Osteocyte (in vitro differentiated cells): ENCODE measurements around the gene KIF1A. TPM values are rescaled to one million over a fixed set of nuclear protein-coding genes. Genes with fewer than 3 reads are reported as not detected.

Experiments used
- DNase-seq: peaks from one replicate; pipeline ENCODE4 v3.0.0; 2021; ENCODE audit warnings: mixed read lengths; ENCODE audit not compliant: unreplicated experiment; ENCODE audit errors: extremely low spot score
- H3K27ac Mint-ChIP-seq: one replicate; pipeline ENCODE4 v1.8.0; 2021; ENCODE audit warnings: mild to moderate bottlenecking, mixed read lengths; ENCODE audit not compliant: unreplicated experiment
- H3K27me3 Mint-ChIP-seq: one replicate; pipeline ENCODE4 v1.8.0; 2021; ENCODE audit warnings: mixed read lengths; ENCODE audit not compliant: unreplicated experiment
- H3K36me3 Mint-ChIP-seq: one replicate; pipeline ENCODE4 v1.8.0; 2021; ENCODE audit warnings: mixed read lengths; ENCODE audit not compliant: unreplicated experiment
- H3K4me1 Mint-ChIP-seq: one replicate; pipeline ENCODE4 v1.8.0; 2021; ENCODE audit warnings: mixed read lengths; ENCODE audit not compliant: unreplicated experiment
- H3K4me3 Mint-ChIP-seq: one replicate; pipeline ENCODE4 v1.8.0; 2021; ENCODE audit warnings: mild to moderate bottlenecking, moderate library complexity, mixed read lengths; ENCODE audit not compliant: unreplicated experiment
- H3K9me3 Mint-ChIP-seq: one replicate; pipeline ENCODE4 v1.8.0; 2021; ENCODE audit warnings: mixed read lengths; ENCODE audit not compliant: unreplicated experiment
- total RNA-seq: library from RNA; stranded (reverse); gene quantifications from 2 replicates; pipeline ENCODE4 v1.2.1, GENCODE V29; 2021
- TF ChIP-seq, protein P1 (sequence below): fragments of 200-600 bp; sonication (generic); IDR thresholded peaks from 2 replicates; pipeline ENCODE4 v1.5.0; 2021; ENCODE audit warnings: antibody characterized with exemption, mild to moderate bottlenecking, moderate library complexity

KIF1A gene
- total RNA-seq, 1 donor from 2014 or later = 5.6 TPM

DNA sequence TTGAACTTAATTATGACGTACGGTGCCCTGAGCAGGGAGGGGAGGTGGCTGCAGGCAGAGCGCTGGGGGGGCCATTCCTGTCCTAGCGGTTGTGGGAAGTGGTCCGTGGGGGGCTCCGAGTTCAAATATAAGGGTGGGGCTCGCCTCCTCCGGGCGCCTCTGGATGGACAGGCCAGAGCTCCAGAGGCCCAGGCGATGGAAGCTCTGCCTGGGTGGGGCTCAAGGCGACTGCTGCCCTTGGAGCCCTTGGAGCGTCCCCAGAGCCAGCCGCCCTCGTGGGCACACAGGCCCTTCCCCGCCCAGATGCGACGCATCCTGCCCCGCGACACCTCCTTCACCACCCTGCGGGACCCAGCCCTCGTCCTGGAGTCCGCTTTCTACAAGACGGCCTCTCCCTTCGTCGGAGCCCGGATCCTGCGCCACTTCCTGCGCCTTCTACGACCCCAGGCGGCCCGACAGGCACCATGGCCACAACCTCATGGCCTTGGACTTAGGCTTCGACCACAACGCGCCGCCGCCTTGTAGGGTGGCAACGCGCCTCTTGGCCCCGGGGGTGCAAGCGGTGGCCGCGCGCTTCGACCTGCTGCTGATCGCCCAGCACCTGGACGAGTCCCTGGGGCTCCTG, 147.8 kb downstream of the KIF1A start:
- no peak overlapping the region for H3K27ac Mint-ChIP-seq
- TF ChIP-seq, protein P1, sequence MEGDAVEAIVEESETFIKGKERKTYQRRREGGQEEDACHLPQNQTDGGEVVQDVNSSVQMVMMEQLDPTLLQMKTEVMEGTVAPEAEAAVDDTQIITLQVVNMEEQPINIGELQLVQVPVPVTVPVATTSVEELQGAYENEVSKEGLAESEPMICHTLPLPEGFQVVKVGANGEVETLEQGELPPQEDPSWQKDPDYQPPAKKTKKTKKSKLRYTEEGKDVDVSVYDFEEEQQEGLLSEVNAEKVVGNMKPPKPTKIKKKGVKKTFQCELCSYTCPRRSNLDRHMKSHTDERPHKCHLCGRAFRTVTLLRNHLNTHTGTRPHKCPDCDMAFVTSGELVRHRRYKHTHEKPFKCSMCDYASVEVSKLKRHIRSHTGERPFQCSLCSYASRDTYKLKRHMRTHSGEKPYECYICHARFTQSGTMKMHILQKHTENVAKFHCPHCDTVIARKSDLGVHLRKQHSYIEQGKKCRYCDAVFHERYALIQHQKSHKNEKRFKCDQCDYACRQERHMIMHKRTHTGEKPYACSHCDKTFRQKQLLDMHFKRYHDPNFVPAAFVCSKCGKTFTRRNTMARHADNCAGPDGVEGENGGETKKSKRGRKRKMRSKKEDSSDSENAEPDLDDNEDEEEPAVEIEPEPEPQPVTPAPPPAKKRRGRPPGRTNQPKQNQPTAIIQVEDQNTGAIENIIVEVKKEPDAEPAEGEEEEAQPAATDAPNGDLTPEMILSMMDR = no peak
- no peaks in the 10 kb centered on the region for H3K4me1 Mint-ChIP-seq
- H3K9me3 Mint-ChIP-seq = no peaks in the 10 kb centered on the region
- no peaks in the 10 kb centered on the region for H3K36me3 Mint-ChIP-seq
- H3K27me3 Mint-ChIP-seq = peaks cover 39% of the 10 kb centered on the region
- DNase-seq = no peak
- H3K4me3 Mint-ChIP-seq = no peak overlapping the region

DNA sequence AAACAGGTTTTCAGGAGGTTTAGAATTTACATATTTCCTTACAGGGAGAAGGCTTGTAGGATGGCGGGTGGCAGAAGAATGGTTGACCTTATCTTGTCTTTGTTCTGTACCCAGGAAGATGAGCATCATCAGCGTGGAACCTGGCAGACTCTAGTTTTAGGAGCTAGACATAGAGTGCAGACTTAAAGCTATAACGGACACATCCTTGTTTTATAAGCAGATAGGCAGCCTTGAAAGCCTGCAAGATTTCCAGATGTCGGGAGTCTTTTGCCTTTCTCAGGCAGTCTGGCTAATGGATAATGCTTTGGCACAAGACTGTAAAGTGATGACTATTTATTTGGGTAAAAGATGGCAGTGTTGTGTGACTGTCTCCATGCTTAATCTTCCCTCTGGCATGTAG, 149.1 kb downstream of the KIF1A start:
- Mint-ChIP-seq H3K36me3 (peaks cover 2% of the 10 kb centered on the region), H3K9me3 (no peaks in the 10 kb centered on the region), H3K4me1 (no peaks in the 10 kb centered on the region), H3K4me3 (no peak overlapping the region), H3K27me3 (peaks cover 52% of the 10 kb centered on the region), H3K27ac (no peak overlapping the region)
- TF ChIP-seq, protein P1 = no peak
- DNase-seq = no peak

DNA sequence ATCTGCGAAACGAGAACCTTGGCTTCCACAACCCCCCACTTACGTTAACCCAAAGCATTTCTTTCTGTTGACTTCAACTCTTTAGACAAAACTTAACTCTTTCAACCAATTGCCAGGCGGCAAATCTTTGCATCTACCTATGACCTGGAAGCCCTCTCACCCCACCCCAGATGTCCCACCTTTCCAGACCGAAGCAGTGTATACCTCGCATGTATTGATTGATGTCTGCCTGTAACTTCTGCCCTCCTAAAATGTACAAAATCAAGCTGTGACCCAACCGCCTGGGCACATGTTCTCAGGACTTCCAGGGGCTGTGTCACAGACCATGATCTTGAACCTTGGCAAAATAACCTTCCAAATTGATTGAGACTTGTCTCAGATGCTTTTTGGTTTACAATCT, 149.6 kb downstream of the KIF1A start:
- peak; percentile 25 for DNase-seq
- Mint-ChIP-seq H3K9me3 (no peaks in the 10 kb centered on the region), H3K27ac (no peak overlapping the region), H3K36me3 (peaks cover 2% of the 10 kb centered on the region), H3K4me3 (no peak overlapping the region), H3K4me1 (no peaks in the 10 kb centered on the region), H3K27me3 (peaks cover 55% of the 10 kb centered on the region)
- TF ChIP-seq, protein P1 = no peak

DNA sequence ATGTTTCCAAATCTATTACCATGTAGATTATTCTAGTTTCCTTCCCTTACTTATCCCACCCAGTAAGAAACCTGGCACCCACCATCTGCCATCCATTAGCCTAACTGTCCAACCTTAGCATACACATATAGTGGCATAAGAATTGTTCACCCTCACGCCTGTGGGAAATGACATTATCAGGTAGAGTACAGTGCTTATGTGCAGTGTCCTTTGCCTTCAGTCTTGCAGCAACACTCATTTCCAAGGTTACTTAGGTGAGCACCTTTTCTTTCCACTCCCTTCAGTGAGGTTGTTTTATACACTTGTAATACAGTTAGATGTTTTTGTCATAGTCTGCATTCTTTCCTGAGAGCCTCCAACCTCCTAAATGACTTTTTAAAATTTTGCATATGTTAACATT, 155.4 kb downstream of the KIF1A start:
- DNase-seq = peak; percentile 17
- Mint-ChIP-seq H3K4me3 (no peak overlapping the region), H3K27ac (no peak overlapping the region), H3K36me3 (peaks cover 2% of the 10 kb centered on the region), H3K27me3 (peaks cover 49% of the 10 kb centered on the region), H3K9me3 (peaks cover 8% of the 10 kb centered on the region), H3K4me1 (no peaks in the 10 kb centered on the region)
- TF ChIP-seq, protein P1 = no peak

Other genes with a start within 250 kb of the KIF1A start
- 37.7 and 40.3 TPM in 2 replicates for gene CAPN10, start 233.5 kb downstream of the KIF1A start, total RNA-seq
- 2.5 and 3.6 TPM in 2 replicates for gene GPR35, start 194.7 kb downstream of the KIF1A start, total RNA-seq
- not detected in 2 replicates for gene AQP12B, start 137.3 kb downstream of the KIF1A start, total RNA-seq
- gene AQP12A, start 128.4 kb downstream of the KIF1A start, total RNA-seq = not detected in 2 replicates
- not detected in 2 replicates for gene AGXT, start 48.6 kb upstream of the KIF1A start, total RNA-seq
- gene MAB21L4, start 75.9 kb upstream of the KIF1A start, total RNA-seq = not detected in 2 replicates
- not detected in 2 replicates for gene CROCC2, start 86.1 kb upstream of the KIF1A start, total RNA-seq
- gene SNED1, start 178.4 kb upstream of the KIF1A start, total RNA-seq = 17.6 and 19.4 TPM in 2 replicates